Stimulated activated CD8-positive, alpha-beta memory T cell treated with anti-CD3 and anti-CD28 coated beads, Interleukin-12 subunit alpha, Interleukin-12 subunit beta, amount 100 ng/mL, for 24 hours (primary cell): ENCODE measurements around the gene MBTPS1.
A peak's percentile ranks its signal among the peaks of the same experiment; 100 is the strongest.

Experiments used
- DNase-seq: peaks from one replicate; pipeline ENCODE4 v3.0.0-alpha.2; 2020; ENCODE audit errors: extremely low read depth

MBTPS1 gene

GRCh38 chr16:84098939-84099338 is 17.8 kb downstream of the MBTPS1 start:
- no peak for DNase-seq

GRCh38 chr16:84096447-84097005 is 20.2 kb downstream of the MBTPS1 start:
- DNase-seq, result no peak

DNA sequence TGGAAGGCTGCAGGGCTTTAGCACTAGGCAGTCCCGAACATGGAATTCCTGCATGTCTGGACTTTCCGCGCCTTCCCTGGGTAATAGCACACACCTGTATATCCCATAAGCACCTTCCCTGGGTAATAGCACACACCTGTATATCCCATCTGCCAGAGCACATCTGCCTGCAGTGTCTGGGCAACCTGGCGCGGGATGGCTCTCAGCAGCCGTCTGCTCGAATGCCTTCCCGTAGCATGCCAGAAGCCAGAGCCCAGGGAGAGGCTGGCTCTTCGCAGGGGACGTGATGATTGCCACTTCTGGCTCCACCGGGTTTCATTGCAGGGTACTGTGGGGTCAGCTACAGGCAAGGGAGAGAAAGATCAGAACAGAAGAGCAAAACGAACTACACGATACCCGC is 21.3 kb downstream of the MBTPS1 start:
- DNase-seq, result no peak

GRCh38 chr16:84093879-84094270 is 22.9 kb downstream of the MBTPS1 start:
- DNase-seq, result no peak

GRCh38 chr16:84093120-84093878 is 23.4 kb downstream of the MBTPS1 start:
- DNase-seq, result no peak

DNA sequence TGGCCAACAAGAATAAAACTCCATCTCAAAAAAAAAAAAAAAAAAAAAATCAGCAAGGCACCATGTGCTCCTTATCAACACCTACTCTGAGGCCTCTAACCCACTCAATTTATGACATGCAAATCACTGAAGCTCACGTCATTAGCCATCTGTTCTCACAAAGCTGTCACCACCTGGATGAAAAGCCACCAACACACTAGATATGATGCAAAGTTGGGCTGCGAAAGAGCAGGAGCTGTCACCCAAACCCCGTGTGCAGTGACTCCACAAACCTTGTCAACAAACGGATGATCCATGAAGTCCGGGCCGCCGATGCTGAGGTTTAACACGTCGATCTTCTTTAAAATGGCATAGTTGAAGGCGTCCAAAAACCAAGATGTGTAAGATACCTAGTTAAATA is 25.3 kb downstream of the MBTPS1 start:
- no peak for DNase-seq

- DNase-seq, result no peak
These were observed 26.5 kb downstream of the MBTPS1 start for GRCh38 chr16:84090211-84090610.

GRCh38 chr16:84088695-84089395 is 27.9 kb downstream of the MBTPS1 start:
- DNase-seq, result no peak

GRCh38 chr16:84087466-84088151 is 29.1 kb downstream of the MBTPS1 start:
- DNase-seq, result no peak

DNA sequence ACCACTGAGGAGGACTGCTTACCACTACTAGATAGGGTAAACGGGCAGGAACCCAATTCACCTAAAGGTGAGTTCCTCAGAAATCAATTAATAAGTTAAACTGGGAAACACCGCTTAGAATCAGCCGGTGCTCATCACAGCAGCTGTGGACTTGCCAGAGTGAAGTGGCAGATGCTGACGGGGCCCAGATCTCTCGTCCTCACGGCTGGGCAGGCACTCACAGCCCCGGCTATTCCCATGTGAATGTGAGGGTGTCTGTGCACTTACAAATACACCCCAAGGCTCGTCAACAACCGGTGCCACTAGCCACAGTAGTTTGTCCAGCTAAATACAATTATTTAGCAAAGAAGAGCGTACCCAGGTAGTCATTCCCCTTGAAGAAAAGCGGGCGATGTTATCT is 29.7 kb downstream of the MBTPS1 start:
- DNase-seq, result no peak

GRCh38 chr16:84086341-84086740 is 30.4 kb downstream of the MBTPS1 start:
- no peak for DNase-seq

DNA sequence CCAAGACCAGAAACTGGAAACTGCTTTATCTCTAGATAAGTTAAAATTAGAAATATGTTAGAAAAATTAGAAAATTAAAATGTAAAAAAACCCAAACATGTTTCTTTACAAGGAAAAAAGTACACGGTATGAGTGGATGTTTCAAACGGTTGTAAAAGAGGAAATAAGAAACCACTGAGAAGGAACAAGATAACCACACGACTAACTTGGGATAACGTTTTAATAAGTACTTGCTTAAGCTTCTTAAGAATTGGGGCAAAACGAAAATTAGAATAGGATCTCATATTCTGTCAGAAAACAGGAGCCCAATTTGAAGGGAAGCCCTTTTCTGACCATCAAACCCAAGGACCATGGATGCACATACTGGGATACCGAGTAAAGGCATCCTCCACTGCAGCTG is 31.0 kb downstream of the MBTPS1 start:
- no peak for DNase-seq

DNA sequence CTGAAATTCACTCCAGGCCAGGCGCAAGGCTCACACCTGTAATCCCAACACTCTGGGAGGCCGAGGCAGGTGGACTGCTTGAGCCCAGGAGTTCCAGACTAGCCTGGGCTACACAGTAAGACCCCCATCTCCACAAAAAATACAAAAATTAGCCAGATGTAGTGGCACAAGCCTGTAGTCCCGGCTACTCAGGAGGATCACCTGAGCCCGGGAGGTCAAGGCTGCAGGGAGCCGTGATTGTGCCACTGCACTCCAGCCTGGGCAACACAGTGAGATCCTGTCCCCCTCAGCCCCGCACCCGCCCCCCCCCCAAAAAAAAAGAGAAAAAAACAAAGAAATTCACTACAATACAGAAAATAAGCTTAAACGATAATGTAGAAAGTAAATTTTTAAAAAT is 31.5 kb downstream of the MBTPS1 start:
- no peak for DNase-seq

- peak; percentile 21 for DNase-seq
These were observed 32.0 kb downstream of the MBTPS1 start for GRCh38 chr16:84084570-84085270.

- no peak for DNase-seq
These were observed 33.7 kb downstream of the MBTPS1 start for GRCh38 chr16:84082835-84083569.

DNA sequence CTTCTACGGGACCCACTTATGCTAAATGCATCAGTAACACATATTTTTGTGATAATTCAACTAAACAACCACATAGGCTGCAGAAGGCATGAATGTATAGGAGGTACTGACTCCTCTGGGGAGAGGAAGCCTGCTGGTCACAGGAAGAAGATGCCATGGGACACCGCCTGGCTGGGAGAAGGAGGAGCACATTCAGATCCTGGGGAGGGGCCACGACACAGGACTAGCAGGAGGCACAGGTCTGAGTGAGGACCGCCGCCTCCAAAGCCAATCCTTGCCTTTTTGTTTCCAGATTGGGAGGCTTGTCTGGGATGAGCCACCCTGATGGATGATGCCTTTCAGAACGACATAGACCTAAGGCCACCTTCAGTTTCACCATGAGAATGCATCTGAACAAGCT is 34.6 kb downstream of the MBTPS1 start:
- DNase-seq, result no peak

DNA sequence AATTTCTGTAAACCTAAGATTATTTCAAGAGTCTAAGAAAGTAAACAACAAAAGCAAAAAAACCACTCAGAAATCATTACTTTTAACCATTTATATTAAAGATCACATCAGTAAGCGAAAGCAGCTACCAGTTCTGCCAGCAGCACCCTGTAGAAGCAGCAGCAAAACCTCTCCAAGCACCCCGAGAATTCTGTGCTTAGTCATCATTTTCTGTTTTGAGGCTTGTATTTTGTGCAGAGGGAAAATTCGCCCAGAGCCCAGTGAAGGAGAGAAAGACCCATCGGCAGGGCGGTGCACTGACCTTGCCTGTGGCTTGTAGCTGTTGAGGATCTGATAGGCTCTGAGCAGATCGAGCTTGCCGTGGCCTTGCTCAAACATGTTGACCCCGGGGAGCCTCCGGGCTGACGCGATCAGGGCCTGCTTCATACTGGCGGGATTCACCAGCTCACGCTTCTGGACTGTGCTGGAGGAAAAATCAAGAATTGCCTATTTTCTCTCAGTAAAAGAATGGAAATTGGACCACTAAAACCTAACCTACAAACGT is 35.2 kb downstream of the MBTPS1 start:
- no peak for DNase-seq

GRCh38 chr16:84080813-84081212 is 35.9 kb downstream of the MBTPS1 start:
- DNase-seq, result no peak

DNA sequence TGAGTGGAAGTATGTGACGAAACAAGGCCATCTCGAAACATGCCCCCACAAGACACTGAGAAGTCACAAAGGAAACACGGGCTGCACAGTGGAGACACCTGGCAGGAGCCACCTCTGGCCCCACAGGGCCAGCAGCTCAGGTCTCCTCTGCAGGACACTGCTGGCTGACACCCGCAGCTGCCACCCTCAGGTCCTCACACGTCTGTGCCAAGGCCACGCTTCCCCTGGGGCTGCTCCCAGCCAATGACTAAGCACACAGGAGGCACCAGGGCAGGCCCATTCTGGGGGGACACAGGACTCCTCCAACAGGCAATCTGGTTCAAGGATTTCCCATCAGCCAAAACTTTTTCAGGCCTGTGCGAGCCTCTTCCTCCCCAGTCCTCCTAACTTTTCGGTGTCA is 36.4 kb downstream of the MBTPS1 start:
- no peak for DNase-seq

- no peak for DNase-seq
These were observed 37.1 kb downstream of the MBTPS1 start for GRCh38 chr16:84079664-84080063.

GRCh38 chr16:84075376-84075775 is 41.4 kb downstream of the MBTPS1 start:
- DNase-seq, result no peak
